Chondrocyte (in vitro differentiated cells): ENCODE results near the gene TNRC6B. TPM values are rescaled to one million over a fixed set of nuclear protein-coding genes. Genes with fewer than 3 reads are reported as not detected.
"Not testable (repeated sequence)": the region's sequence is repeated elsewhere in the genome, so short reads cannot be mapped to it uniquely, and the experiment has no call there.

Experiments used
- DNase-seq: peaks from one replicate; pipeline ENCODE4 v3.0.0; 2021; ENCODE audit warnings: mixed read lengths, low spot score
- H3K27ac Mint-ChIP-seq: one replicate; pipeline ENCODE4 v1.8.0; 2021; ENCODE audit warnings: mild to moderate bottlenecking, moderate library complexity, mixed read lengths; ENCODE audit not compliant: unreplicated experiment
- H3K27me3 Mint-ChIP-seq: 2 replicates; pipeline ENCODE4 v1.8.0; 2021; ENCODE audit warnings: low read depth, mixed read lengths
- H3K36me3 Mint-ChIP-seq: 2 replicates; pipeline ENCODE4 v1.8.0; 2021; ENCODE audit warnings: low read depth, mixed read lengths
- H3K4me1 Mint-ChIP-seq: 2 replicates; pipeline ENCODE4 v1.8.0; 2021; ENCODE audit warnings: low read depth, mild to moderate bottlenecking, mixed read lengths
- H3K4me3 Mint-ChIP-seq: one replicate; pipeline ENCODE4 v1.8.0; 2021; ENCODE audit warnings: mild to moderate bottlenecking, moderate library complexity, mixed read lengths; ENCODE audit not compliant: unreplicated experiment
- H3K9me3 Mint-ChIP-seq: 2 replicates; pipeline ENCODE4 v1.8.0; 2021; ENCODE audit warnings: low read depth, mixed read lengths
- CTCF ChIP-seq: fragments of 200-600 bp; sonication (generic); IDR thresholded peaks from 2 replicates; pipeline ENCODE4 v1.5.0; 2021; ENCODE audit warnings: antibody characterized with exemption, mild to moderate bottlenecking, moderate library complexity
- total RNA-seq: library from RNA; stranded (reverse); gene quantifications from 3 replicates; pipeline ENCODE4 v1.2.1, GENCODE V29; 2021

Gene TNRC6B
- total RNA-seq, 1 donor from 2014 or later = 30.9 TPM

GRCh38 chr22:40305625-40306024, 127.9 kb downstream of the TNRC6B start:
- Mint-ChIP-seq H3K27ac (no peak overlapping the region), H3K36me3 (peaks cover 18% of the 10 kb centered on the region), H3K4me1 (peaks cover 12% of the 10 kb centered on the region), H3K4me3 (no peak overlapping the region), H3K27me3 (no peaks in the 10 kb centered on the region), H3K9me3 (no peaks in the 10 kb centered on the region)
- DNase-seq = no peak
- TF ChIP-seq CTCF = no peak

GRCh38 chr22:40308999-40309573, 131.4 kb downstream of the TNRC6B start:
- Mint-ChIP-seq H3K27ac (peak overlapping the region; percentile 17), H3K36me3 (peaks cover 29% of the 10 kb centered on the region), H3K27me3 (no peaks in the 10 kb centered on the region), H3K4me3 (no peak overlapping the region), H3K4me1 (peaks cover 18% of the 10 kb centered on the region), H3K9me3 (no peaks in the 10 kb centered on the region)
- no peak for TF ChIP-seq CTCF
- no peak for DNase-seq

- TF ChIP-seq CTCF = no peak
- H3K4me1 Mint-ChIP-seq = peaks cover 18% of the 10 kb centered on the region
- H3K27ac Mint-ChIP-seq = peak overlapping the region; percentile 79
- H3K27me3 Mint-ChIP-seq = no peaks in the 10 kb centered on the region
- H3K36me3 Mint-ChIP-seq = peaks cover 31% of the 10 kb centered on the region
- no peaks in the 10 kb centered on the region for H3K9me3 Mint-ChIP-seq
- H3K4me3 Mint-ChIP-seq = no peak overlapping the region
- no peak for DNase-seq
These were observed 131.9 kb downstream of the TNRC6B start for GRCh38 chr22:40309631-40310030.

GRCh38 chr22:40310081-40310767, 132.5 kb downstream of the TNRC6B start:
- no peak for DNase-seq
- H3K9me3 Mint-ChIP-seq = no peaks in the 10 kb centered on the region
- H3K4me3 Mint-ChIP-seq = no peak overlapping the region
- H3K27ac Mint-ChIP-seq = peak overlapping the region; percentile 79
- no peak for TF ChIP-seq CTCF
- H3K36me3 Mint-ChIP-seq = peaks cover 33% of the 10 kb centered on the region
- H3K4me1 Mint-ChIP-seq = peaks cover 18% of the 10 kb centered on the region
- no peaks in the 10 kb centered on the region for H3K27me3 Mint-ChIP-seq

- Mint-ChIP-seq H3K4me3 (no peak overlapping the region), H3K4me1 (peaks cover 18% of the 10 kb centered on the region), H3K36me3 (peaks cover 39% of the 10 kb centered on the region), H3K27ac (peak overlapping the region; percentile 79), H3K27me3 (no peaks in the 10 kb centered on the region), H3K9me3 (no peaks in the 10 kb centered on the region)
- TF ChIP-seq CTCF = no peak
- no peak for DNase-seq
These were observed 133.0 kb downstream of the TNRC6B start for GRCh38 chr22:40310768-40311120.

GRCh38 chr22:40311646-40312045, 133.9 kb downstream of the TNRC6B start:
- not testable (repeated sequence) for H3K27ac Mint-ChIP-seq, H3K9me3 Mint-ChIP-seq, DNase-seq, H3K27me3 Mint-ChIP-seq, H3K4me3 Mint-ChIP-seq
- H3K36me3 Mint-ChIP-seq = peaks cover 45% of the 10 kb centered on the region
- H3K4me1 Mint-ChIP-seq = peaks cover 18% of the 10 kb centered on the region
